Left lung (tissue), 10 donors: ENCODE data around the gene F11. TPM values are rescaled to one million over a fixed set of nuclear protein-coding genes. Genes with fewer than 3 reads are reported as not detected.

Experiments
- ATAC-seq: fragments of 200-7000 bp; cut with Tn5 transposase; one replicate; pipeline ENCODE4 v1.9.1; 2020; ENCODE audit warnings: moderate library complexity
- DNase-seq, 4 donors: peaks; one replicate each; pipeline ENCODE4 v3.0.0-alpha.2; 2013 to 2020
- H3K27ac ChIP-seq, 2 donors: fragments of 200-600 bp; sonication (generic) in 1 of 2; one replicate each; pipeline versions ENCODE4 v1.5.0 to v1.8.0; 2020 to 2021
- H3K27me3 ChIP-seq, 2 donors: fragments of 200-600 bp; sonication (generic) in 1 of 2; one replicate each; pipeline versions ENCODE4 v1.5.0 to v1.8.0; 2020 to 2021
- H3K36me3 ChIP-seq, 2 donors: fragments of 200-600 bp; sonication (generic) in 1 of 2; one replicate each; pipeline versions ENCODE4 v1.5.0 to v1.8.0; 2020 to 2021
- H3K4me1 ChIP-seq, 2 donors: fragments of 200-600 bp; one replicate each; pipeline ENCODE4 v1.8.0; 2021
- H3K4me3 ChIP-seq, 2 donors: fragments of 200-600 bp; sonication (generic) in 1 of 2; one replicate each; pipeline versions ENCODE4 v1.5.0 to v1.8.0; 2020 to 2021; ENCODE audit warnings: mild to moderate bottlenecking in 1 of 2
- H3K9me3 ChIP-seq, 2 donors: fragments of 200-600 bp; sonication (generic) in 1 of 2; one replicate each; pipeline versions ENCODE4 v1.5.0 to v1.8.0; 2020 to 2021
- intact Hi-C, 2 donors: fragments of 100-400 bp; cut with DNase I; formaldehyde crosslinking; loops; one replicate each; pipeline versions ENCODE4 v1.11.2 to v1.14.2; 2022
- polyA plus RNA-seq, 6 donors: library from polyadenylated mRNA; unstranded; fragments of 120-200 nt; gene quantifications; one replicate each; pipeline ENCODE4 v1.2.1, GENCODE V29; 2013; ENCODE audit not compliant: insufficient read length in 6 of 6
- total RNA-seq, 2 donors: library from RNA; stranded (reverse); fragmentation: NEBNext Ultra II Directional; extraction: Animal tissue kit (Norgen Biotek cat#: 25700); gene quantifications; one replicate each; pipeline ENCODE4 v1.2.1, GENCODE V29; 2021
- TF ChIP-seq, protein P1 (sequence below), 2 donors: fragments of 200-600 bp; sonication (generic) in 1 of 2; IDR thresholded peaks; one replicate each; pipeline versions ENCODE4 v1.5.0 to v1.8.0; 2021; ENCODE audit warnings: antibody characterized with exemption in 2 of 2
- donor health status: DM: no; HTN: yes; CAD: no.
- donor health status: DM: no; HTN: no; CAD: no.

F11 gene
- total and polyA plus RNA-seq, 8 donors: 0.46 to 5.4 (median 1.2) TPM

DNA sequence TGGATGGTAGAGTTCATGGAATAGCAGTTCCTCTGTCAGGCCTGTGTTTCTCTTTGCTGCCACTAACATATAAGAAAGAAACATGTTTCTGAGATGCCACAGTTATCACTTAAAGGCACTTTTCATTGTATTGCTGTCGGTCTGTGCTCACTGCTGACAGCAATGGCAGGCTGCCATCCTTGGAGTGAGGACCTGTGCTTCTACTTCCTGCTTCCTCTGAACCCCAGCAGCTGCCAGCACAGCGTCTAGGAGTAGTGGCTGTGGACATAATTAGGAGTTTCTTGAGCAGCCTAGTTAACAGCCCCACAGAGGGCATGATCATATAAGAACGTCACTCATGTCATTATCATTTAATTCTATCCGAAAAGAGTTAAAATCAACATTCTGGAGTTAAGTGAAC is 30.5 kb downstream of the F11 start:
- intact Hi-C loops: loop anchor here (5.0 to 10.0 kb wide), 2 partner anchors 278 to 291 kb away; no protein-coding TSS in a partner anchor
- DNase-seq (no peak), ATAC-seq (no peak)
- H3K4me1 ChIP-seq: no peaks in the 10 kb centered on the region
- TF ChIP-seq, protein P1, sequence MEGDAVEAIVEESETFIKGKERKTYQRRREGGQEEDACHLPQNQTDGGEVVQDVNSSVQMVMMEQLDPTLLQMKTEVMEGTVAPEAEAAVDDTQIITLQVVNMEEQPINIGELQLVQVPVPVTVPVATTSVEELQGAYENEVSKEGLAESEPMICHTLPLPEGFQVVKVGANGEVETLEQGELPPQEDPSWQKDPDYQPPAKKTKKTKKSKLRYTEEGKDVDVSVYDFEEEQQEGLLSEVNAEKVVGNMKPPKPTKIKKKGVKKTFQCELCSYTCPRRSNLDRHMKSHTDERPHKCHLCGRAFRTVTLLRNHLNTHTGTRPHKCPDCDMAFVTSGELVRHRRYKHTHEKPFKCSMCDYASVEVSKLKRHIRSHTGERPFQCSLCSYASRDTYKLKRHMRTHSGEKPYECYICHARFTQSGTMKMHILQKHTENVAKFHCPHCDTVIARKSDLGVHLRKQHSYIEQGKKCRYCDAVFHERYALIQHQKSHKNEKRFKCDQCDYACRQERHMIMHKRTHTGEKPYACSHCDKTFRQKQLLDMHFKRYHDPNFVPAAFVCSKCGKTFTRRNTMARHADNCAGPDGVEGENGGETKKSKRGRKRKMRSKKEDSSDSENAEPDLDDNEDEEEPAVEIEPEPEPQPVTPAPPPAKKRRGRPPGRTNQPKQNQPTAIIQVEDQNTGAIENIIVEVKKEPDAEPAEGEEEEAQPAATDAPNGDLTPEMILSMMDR (IDR thresholded peaks at IDR 0.05): no peak
- peaks cover 14 to 29% of the 10 kb centered on the region in 2 donors for H3K27me3 ChIP-seq
- no peak overlapping the region for H3K27ac ChIP-seq
- H3K4me3 ChIP-seq: no peak overlapping the region
- no peaks in the 10 kb centered on the region for H3K9me3 ChIP-seq
- no peaks in the 10 kb centered on the region for H3K36me3 ChIP-seq

GRCh38 chr4:186297013-186297645 is 31.1 kb downstream of the F11 start:
- Histone ChIP-seq H3K36me3 (no peaks in the 10 kb centered on the region), H3K4me1 (no peaks in the 10 kb centered on the region), H3K27me3 (peaks cover 14 to 29% of the 10 kb centered on the region in 2 donors), H3K27ac (no peak overlapping the region), H3K4me3 (no peak overlapping the region), H3K9me3 (no peaks in the 10 kb centered on the region)
- intact Hi-C loops: loop anchor here (5.0 to 10.0 kb wide), 2 partner anchors 278 to 290 kb away; no protein-coding TSS in a partner anchor
- TF ChIP-seq, protein P1 (IDR thresholded peaks at IDR 0.05): peak; percentile 45 to 65
- ATAC-seq: peak; percentile 73
- DNase-seq: peak in 2 of 4 donors; percentile 54 to 70

DNA sequence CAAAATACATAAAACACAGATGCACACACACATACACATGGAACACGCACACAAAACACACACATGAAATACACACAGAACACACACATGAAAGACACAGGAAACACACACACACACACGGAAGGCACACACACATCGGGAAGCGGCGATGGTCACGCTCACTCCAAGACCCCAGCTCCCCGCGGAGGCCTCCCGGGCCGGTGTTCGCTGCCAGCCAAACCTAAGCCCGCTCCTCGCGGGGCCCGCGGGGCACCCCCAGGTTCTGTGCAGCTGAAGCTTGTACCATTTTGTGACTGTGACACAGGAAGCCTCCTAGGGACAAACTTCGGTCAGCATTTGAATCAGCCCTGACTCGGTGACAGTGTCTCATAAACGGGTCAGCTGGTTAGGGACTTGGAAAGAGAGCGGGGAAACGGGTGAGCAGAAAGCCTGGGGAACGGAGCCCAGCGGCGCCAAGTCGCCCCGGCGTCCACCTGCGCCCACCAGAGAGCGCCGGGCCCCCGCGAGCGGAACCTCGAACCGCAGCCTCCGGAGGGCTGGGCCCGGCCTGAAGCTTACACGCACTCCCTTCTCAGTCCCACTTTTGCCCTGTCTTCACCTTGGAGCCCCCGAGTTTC is 32.1 kb downstream of the F11 start:
- no peak overlapping the region for H3K27ac ChIP-seq
- intact Hi-C loops: loop anchor here (5.0 to 10.0 kb wide), 2 partner anchors 277 to 289 kb away; no protein-coding TSS in a partner anchor
- DNase-seq: peak in 1 of 4 donors; percentile 82

DNA sequence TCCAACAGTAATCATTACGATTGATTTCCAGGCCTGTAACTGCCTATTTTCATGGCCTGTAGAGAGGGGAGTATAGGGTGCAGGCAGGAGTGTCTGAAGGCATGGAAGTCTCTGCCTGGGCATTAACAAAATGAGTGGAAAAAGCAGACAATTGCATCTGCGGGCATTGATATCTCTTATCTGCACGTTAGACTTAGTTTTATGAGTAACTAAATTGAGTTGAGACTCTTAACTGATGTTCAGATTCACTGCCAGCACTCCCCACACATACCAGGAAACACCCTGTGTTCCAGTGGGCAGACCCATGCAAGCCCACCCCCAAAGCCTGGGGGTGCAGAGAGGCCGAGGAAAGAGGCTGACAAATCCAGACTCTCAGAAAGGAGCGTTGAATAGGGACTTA is 33.3 kb downstream of the F11 start:
- H3K27me3 ChIP-seq: peaks cover 14 to 29% of the 10 kb centered on the region in 2 donors
- DNase-seq: no peak
- H3K9me3 ChIP-seq: no peaks in the 10 kb centered on the region
- TF ChIP-seq, protein P1 (IDR thresholded peaks at IDR 0.05): no peak
- no peak overlapping the region for H3K27ac ChIP-seq
- H3K4me1 ChIP-seq: no peaks in the 10 kb centered on the region
- intact Hi-C loops: loop anchor here (5.0 to 10.0 kb wide), 2 partner anchors 276 to 288 kb away; no protein-coding TSS in a partner anchor
- H3K36me3 ChIP-seq: no peaks in the 10 kb centered on the region
- H3K4me3 ChIP-seq: no peak overlapping the region
- no peak for ATAC-seq

More for the DNA sequence above, 32.1 kb downstream of the F11 start:
- Histone ChIP-seq H3K36me3 (no peaks in the 10 kb centered on the region), H3K27me3 (peaks cover 14 to 29% of the 10 kb centered on the region in 2 donors), H3K4me1 (no peaks in the 10 kb centered on the region), H3K4me3 (no peak overlapping the region), H3K9me3 (no peaks in the 10 kb centered on the region)
- ATAC-seq: no peak
- TF ChIP-seq, protein P1 (IDR thresholded peaks at IDR 0.05): no peak

GRCh38 chr4:186300659-186301390 is 34.8 kb downstream of the F11 start:
- no peak overlapping the region for H3K27ac ChIP-seq
- ATAC-seq: no peak
- no peaks in the 10 kb centered on the region for H3K9me3 ChIP-seq
- no peak for DNase-seq
- no peaks in the 10 kb centered on the region for H3K36me3 ChIP-seq
- TF ChIP-seq, protein P1 (IDR thresholded peaks at IDR 0.05): no peak
- peaks cover 14 to 35% of the 10 kb centered on the region in 2 donors for H3K27me3 ChIP-seq
- intact Hi-C loops: no loop called here
- no peak overlapping the region for H3K4me3 ChIP-seq
- H3K4me1 ChIP-seq: no peaks in the 10 kb centered on the region
